Measurements from ENCODE around the gene CDH23. TPM values are rescaled to one million over a fixed set of nuclear protein-coding genes. Genes with fewer than 3 reads are reported as not detected.

Gene CDH23
- polyA plus RNA-seq, 3 donors, result 0.83 to 1.3 (median 0.96) TPM

DNA sequence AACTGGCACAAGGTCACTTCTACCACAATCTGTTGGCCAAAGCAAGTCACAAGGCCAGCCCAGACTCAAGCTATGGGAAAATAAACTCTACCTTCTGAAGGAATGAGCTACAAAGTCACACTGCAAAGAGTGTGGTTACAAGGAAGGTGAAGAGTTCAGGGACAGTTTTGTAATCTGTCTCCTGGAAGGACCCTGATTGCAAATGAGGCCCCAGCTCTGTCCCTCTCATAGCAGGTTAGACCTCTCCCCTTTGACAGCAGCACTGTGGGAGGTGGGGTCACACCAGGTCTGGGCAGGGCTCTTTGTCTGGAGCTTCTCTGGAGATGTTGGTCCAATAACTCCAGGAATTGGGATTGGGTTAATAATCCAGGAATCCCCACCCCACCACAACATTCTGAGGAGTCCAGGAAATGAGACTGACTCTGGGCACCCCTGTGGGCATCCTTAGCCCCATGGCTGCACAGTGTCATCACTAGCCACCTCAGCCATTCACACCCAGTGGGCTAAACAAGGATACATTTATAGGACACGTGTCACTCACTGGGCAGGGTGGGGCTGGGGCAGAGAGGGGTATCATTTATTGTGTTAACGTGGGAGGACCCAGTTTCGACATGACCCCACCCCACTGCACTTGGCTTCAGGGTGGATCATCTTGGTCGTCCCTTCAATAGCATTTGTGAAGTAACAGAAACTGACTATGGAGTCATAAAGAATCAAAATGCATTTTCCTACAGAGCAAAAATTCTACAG lies 346.5 kb downstream of the CDH23 start:
- no peak for DNase-seq

DNA sequence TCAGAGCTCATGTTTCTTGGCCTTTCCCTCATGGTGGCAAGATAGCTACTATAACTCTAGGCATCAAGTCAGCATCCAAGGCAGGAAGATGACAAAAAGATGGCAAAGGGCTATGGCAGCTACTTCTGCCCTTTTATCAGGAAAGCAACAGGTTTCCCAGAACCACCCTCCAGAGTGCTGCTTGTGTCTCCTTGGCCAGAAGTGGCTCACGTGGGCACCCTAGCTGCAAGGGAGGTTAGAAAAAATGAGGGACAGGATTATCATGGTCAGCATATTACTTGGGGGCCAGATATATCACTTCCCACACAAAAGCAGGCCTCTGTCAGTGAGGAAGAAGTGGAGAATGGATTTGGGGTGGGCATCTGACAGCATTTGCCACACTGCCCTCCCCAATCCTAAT lies 347.1 kb downstream of the CDH23 start:
- no peak for DNase-seq

DNA sequence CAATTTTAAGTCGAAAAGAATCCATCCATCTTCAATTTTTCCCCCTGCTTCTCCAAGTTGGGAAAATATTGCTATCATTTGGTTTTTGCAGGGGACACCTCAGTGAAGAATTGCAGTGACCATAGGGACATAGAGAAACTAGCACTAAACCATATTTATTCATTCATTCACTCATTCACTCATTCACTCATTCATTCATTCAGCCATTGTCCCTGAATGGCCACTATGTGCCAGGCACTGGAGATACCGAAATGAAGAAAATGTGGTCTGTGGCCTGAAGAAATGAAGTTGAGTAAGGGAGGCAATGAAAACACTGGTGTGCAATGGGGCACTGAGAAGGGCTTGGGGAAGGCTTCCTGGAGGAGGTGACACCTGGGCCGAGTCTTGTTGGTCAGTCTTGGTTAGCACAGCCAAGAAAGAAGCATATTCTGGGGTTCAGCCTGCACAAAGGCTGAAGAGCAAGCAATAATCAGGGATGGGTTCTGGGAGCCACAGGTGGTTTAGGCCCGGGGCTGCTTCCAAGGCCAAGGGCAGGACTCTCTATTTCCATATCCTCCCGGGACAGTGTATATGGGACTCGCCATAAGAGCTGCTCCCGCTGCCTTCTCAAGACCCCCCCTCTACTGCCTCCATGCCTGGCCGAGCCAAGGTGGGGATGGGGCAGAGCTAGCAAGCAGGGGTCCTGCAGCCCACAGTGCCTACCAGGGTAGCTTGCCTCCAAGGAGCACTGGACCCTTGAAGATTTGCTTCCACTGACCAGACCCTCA lies 348.4 kb downstream of the CDH23 start:
- DNase-seq, result no peak

DNA sequence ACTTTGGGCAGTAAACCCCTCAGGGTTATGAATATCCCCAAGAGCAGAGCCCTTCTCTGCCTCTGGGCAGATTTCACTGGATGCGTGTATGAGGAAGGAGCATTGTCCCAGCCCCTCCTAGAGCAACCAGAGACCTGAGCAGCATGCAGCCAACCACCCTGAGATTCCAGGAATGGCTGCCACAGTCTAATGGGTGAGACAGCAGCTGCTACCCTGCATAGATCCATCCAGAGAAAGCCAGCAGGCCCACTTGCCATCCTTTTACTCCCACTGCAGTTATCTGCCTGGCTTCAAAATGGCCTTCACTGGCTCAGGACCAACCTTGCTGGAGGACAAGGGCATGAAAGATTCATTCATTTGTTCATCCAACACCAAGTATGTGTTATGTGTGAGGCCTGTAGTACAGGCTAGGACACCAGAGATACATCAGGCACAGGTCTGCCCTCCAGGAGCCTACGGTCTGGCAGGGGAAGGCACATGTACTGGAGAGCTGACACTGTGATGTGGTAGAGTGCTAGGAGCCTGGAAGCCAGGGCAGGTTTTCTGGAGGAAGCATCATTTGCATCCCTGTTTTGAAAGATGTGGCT lies 349.0 kb downstream of the CDH23 start:
- DNase-seq, result no peak

DNA sequence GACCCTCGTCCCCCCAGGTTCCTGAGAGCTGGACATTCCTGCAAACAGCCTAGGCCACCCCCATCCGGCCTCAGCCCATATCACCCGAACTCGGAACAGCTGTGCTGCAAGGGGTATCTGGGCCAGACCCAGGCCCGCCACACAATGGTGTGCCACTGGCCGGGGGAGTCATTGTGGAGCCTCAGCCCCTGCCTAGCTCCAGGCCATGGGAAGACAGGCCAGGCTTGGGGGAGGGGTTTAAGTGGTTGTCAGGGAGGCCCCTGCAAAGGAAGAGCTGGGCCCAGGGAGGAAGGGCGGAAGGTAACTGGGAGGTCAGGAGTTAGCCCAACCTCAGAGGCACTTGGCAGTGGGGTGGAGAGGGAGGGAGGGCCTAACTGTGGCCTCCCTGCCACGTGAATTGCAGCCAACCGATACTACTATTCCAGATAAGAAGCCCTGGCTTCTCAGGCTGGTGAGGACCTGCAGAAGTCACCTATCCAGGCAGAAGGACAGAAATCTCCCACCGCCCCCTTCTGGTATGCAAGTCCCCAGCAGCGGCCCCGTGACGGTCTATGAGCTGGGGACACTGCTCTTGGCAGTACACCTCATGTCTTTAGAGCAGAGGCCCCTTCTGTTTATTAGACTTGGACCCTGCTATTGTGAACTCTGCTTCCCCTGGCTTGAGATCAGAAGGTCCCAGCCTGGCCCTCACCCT lies 349.8 kb downstream of the CDH23 start:
- peak; percentile 20 for DNase-seq

DNA sequence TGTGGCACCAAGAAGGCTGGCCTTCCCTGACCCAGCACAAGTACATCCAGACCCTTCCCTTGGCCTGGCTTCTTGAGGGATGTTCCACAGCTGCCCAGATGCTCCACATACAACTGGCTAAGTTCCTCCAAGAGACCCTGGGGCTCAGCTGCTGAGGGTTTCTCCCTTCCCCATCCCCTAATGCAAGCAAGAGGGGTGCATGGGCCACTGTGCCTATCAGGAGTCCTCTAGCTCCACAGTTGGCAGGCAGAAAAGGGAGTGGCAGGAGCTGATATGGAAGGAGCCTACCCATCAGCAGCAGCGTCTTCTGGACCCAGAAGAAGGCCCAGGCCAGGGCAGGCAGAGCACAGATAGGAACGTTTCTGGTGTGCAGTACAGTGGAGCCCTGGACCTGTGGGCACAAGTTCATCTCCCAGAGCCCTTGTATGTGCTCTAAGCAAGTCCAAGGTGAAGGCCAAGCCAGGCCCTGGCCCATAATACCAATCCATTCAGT lies 350.4 kb downstream of the CDH23 start:
- no peak for DNase-seq

DNA sequence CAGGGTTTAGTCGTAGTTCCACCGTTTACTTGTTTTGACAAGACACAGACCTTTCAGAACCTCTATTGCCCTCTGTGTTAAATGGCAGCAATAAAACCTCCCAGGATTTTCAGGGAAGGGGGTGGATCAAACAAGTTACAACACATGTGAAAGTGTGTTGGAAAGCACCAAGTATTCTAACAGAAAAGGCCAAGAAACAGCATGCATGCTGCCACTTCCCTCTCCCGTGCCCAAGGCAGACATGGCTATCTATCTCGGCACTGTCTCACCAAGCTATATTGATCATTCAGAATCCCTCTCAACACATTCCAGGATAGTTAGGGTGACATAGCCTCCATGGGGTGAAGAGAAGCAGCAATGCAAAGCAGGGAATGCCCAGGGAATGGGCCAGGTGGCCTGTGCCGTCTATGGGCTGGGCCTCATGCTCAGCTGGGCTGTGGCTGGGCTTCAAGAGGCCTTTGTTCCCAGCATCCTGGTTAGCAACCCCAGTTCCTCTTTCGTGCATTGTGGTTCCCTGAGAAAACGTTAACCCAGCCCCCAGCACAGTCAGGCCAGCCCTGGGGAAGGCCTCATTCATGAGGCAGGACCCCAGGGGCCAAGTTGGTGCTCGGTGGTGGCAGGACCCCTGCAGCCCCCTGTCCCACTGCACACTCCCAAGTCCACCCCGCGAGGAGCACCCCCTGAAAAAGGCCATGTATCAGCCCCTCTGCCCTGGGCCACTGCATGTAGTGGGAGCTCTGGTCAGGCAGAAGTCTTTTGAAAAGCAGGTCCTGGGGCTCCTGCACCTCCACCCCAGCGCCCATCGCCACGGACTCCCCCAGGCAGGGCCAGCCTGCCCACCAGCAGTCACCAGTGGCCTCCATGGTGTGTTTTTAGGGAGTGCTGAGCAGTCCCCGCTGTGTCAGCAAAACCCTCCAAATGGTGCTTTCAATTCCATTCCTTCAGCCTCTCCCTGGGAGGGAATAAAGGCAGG lies 351.1 kb downstream of the CDH23 start:
- DNase-seq, result no peak

DNA sequence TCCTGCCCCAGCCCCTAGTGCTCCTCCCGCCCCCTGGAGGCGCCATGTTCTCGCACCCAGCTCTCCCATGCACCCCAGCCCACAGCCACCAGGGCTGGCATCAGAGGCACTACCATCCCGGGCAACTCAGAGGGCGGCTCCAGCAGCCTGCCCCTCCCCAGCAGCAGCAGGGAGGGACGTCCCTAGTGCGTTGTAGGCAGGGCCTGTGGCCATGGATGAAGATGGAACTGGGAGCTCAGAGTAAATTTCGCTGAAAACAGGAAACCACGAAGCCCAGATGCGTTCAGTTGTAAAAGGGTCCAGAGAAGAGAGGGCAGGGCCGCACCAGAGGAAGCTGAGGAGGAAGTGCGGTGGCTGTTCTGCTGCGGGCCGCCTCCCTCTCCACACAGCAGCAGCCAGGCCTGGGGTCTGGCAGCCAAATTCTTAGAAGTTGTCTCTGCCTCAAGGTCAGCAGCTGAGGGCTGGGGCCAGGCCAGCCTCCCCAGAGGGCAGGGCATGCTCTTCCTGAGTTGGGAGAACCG lies 352.0 kb downstream of the CDH23 start:
- no peak for DNase-seq

DNA sequence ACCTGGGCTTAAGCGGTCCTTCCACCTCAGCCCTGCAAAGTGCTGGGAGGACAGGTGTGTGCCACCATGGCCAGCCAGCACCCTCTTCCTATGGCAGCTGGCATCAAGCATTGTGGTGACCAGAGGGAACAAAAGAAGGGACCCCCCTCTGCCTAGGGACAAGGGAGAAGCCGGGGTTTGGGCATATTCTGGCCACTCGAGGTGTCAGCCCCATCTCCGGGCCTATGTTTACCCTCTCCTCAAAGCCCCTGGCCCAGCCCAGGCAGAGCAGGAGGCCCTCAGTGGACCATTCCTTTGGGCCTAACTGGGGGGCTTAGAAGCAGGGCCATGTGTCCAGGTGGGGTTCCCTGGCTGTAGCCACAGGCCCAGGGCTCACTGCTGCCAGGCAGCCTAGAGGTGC lies 352.7 kb downstream of the CDH23 start:
- DNase-seq, result no peak

DNA sequence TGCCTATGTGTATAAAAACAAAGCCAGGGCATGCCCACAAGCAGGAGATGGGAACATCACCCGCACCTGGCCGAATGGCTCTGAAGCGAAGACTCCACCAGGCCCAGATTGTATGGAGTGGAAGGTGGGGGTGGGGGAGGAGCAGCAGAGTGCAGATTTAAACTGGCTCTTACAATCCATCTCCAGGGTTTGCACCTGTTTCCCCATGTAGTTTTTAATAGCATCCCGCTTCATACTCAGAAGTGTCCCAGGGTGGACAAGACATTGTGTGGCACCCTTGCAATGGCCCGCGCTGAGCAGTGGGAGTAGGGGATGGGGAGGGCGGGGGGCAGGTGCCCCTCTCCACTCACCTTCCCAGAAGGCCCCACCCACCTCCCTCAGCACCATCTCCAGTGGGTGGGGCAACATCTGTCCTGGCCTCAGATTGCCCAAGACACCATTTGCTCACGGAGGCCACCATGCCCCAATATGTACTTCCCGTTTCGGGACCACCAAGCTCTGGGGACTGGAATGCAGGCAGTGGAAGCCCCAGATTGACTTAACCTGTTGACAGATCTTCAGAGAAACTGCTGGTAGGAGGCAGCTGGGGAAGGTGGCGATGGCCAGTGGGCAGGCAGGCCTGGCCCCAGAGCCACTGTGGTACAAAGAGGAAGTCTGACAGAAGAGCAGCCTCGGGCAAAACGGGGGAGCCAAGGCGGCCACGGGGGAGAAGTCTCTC lies 353.6 kb downstream of the CDH23 start:
- no peak for DNase-seq

DNA sequence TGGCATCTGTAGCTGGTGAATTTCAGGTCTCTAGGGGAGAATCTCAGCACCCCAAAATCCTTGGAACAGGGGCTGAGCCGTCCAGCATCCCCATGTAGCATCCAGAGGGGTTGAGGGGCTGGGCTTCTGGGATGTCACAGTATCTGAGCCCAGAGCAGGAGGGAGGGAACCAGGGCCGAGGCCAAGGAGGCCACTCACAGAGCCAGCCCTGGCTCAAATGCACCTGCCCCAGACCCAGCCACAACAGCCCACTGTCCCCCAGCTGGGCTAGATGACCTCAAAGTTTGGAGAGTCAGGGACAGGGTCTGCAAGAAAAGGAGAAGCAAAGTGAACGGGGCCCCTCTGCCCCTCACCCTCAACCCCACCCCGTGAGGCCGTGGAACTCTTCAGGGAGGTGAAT lies 354.3 kb downstream of the CDH23 start:
- no peak for DNase-seq

DNA sequence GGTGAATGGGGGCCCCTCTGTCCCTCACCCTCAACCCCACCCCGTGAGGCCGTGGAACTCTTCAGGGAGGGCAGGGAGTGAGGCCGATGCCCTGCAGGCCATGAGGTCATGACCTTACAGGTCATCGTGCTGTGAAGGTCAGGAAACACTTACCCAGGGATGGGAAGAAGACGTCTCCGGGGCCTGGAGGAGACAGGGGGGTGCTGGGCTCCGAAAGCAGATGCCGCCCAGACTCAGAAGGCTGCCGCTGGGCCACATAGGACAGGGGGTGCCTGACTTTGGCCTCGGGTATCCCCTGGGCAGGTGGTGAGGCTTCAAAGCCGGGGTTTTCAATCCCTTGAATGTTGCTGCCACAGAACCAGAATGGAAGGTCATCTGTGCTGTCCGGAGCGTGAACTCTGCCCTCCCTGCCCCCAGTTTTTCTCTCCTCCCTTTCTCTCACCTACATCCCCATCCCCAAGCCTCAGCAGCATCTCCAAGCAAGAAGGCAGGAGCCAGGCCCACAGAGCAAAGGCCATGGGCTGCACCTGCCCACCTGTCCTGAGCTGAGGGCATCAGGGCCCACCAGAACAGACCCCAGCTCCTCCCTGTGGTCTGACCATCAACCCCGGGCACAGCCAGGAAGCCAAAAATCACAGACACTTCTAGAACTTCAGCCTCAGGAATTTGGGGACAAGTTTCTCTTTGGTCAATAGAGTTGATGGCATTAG lies 354.9 kb downstream of the CDH23 start:
- no peak for DNase-seq

DNA sequence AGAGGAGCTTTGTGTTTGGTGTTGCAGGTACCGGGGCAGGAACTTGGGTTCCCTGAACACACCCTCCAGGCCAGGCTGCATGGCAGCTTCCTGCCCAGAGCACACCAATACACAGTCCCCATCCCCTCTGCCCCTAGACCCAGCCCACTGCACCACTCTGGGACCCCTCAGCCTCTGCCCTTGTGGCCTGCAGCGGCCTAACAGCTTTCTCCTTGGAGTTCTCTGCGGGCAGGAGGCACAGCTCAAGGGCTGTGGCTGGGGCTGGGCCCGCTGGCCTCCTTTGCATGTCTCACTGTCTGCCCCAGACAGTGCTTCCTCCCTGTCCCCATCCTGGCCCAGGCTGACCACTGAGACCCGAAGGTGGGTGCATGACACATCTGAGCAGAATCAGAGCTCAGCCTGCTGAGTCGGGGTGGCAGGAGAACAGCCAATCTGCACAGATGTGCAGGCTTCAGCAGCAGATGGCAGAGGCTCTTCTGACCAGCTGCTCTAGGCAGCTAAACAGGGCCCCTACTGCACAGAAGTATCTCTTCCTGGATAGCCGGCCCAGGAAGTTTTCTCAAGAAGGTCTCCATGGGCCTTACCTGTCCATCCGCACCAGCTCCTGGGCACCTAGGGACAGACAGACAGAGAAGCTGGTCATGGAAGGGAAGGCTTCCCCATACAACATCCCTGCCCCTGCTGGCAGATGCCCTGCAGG lies 355.8 kb downstream of the CDH23 start:
- DNase-seq, result no peak

DNA sequence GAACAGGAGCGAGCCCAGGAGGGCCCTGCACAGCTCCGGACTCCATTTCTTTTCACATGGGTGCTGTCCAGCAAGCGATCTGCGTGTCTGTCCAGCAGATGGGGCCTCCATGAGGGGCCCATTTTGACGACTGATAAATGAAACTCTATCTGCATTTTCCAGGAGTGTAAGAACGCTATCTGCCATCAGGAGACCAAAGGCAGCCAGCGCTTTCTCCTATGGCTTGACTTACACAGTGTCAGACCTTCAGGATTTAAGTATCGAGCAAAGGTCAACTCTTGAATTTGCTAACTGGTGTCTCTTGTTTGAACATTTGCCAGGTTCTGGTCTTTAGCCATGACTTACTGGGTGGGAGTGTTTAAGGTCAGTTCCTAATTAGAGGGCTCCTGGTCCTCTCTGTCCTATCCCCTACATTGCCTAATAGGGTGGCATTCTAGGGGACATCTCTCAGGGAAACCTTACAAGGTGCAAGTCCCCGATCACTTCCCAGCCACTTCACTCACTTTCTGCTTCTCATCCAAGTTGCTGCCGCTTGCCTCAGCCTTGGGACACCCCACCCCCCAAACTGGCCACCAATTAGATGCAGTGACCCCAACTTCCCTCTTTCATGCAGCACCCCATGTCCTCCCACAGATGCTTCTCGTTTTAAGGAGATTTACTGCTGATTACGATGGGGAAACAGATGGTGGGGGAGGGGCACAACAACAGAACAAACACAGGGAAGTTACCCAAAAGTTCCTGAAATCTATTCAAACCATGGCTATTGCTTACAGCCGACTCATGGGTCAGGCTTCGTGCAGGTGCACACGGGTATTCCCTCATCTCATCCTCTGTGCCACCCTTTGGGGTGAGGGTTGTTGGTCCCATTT lies 356.6 kb downstream of the CDH23 start:
- no peak for DNase-seq

DNA sequence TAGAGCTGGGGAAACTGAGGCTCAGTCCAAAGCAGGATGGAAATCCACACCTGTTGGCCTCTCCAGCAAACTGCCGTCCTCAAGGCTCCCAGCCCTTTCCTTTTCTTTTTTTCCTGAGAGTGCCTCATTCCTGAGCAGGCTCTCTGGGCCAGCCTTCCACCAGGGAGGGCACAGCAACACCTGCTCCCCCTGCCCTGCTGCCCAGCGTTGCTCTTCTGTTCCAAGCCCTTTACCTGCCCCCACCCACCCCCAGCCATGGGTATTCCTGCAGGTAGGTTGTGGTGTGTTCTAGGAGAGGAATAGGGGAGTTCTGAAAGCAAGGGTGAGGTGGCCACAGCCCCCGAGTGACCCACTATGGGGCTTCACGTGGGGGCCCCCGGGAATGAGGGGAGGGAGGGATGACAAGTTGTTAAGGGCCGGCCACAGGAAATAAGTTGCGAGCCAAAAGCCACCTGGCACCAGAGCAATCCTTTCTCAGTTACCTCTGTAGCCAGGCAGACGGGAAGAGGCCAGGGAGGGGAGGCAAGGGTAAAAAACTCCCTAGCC lies 357.3 kb downstream of the CDH23 start:
- no peak for DNase-seq

DNA sequence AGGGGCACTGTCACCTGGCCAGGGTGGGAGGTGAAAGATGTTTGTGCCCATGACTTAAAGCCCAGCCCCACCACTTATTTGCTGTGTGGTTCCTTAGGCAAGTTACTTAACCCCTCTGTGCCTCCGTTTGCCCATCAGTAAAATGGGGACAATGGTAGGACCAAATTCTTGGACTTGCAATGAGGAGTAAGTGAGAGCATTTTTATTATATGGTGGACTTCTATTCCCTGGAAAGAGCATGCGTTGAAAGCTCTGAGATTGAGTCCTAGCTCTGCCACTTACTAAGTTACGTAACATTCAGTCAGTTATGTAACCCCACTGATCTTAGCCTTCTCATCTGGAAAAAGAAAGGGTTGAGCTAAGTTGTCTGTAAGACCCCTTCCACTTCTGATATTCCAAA lies 357.8 kb downstream of the CDH23 start:
- DNase-seq, result no peak

DNA sequence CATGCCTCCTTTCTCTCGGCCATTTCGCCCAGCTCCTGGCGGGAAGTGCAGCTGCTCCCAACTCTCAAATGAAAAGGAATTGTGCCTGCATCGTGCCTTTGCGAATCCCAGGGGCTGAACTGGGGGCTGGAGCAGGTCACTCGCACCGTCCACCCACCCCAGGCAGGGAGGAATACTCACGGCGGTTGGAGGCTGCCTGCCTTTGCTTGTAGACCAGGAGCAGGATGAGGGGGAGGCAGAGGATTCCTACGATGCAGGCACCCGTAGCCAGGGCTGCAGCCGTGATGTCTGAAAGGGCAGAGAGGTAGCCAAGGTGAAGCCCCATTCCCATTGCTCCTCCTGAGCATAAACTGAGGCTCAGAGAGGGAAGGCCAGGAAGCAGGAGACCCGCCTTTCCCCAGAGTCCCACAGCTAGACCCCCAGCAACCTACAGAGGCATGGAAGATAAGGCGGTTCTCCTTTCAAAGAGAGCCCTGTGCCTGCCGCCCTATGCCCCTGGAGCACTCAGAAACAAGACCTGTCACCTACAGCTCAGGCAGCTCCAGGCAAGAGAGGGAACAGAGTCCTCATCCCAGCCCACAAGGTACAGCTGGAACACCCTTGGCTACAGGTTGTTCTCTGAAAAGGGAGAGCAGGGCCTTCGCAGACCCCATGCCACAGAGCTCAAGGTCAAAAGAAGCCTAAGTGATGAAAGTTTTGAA lies 358.6 kb downstream of the CDH23 start:
- DNase-seq, result peak; percentile 42
